ENCODE measurements around the gene PWWP2A.
"Not testable (repeated sequence)": the region's sequence is repeated elsewhere in the genome, so short reads cannot be mapped to it uniquely, and the experiment has no call there.

PWWP2A gene

GRCh38 chr5:160158087-160158486 is 38.8 kb upstream of the PWWP2A start:
- Histone ChIP-seq H3K27me3 (ENCODE audit: control insufficient read depth in 1 of 2, insufficient read depth in 2 of 2, low read length in 2 of 2) (no peaks in the 10 kb centered on the region), H3K27ac (ENCODE audit: low read depth, low read length) (no peak overlapping the region), H3K4me1 (ENCODE audit: insufficient read depth, low read length) (no peaks in the 10 kb centered on the region), H3K4me3 (ENCODE audit: low read depth in 1 of 2, low read length in 2 of 2) (no peak overlapping the region), H3K9me3 (ENCODE audit: low read length) (no peaks in the 10 kb centered on the region), H3K36me3 (ENCODE audit: insufficient read depth, low read length) (no peaks in the 10 kb centered on the region), H3K9ac (ENCODE audit: low read length) (no peak overlapping the region)

DNA sequence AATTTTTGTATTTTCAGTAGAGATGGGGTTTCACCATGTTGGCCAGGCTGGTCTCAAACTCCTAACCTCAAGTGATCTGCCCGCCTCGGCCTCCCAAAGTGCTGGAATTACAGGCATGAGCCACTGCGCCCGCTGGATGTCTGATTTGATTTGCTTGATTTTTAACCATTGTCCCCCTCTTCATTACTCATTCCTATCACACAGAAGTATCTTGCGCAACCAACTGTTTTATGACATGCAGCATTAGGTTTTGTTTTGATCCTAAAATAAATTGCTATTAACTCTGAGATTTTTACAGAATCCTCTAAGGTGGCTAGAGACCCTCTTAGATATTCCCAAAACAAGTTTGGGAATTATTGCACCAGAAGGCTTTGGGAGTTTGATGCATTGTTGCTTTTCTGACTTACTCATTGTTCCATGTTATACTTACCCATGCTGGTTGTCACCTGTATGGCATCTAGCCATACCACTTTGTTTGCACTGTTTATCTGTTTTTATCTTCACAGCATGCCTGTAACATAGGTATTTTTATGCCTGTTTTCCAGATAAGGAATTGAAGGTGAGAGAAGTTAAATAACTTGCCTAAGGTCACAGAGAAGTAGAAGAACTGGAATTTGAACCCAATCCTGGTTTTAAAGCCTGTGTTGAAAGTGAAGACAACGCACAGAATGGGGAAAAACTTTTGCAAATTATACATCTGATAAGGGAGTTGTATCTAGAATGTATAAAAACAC is 35.9 kb upstream of the PWWP2A start:
- H3K36me3 ChIP-seq (ENCODE audit: insufficient read depth, low read length): no peaks in the 10 kb centered on the region
- H3K27ac ChIP-seq (ENCODE audit: low read depth, low read length): no peak overlapping the region
- no peaks in the 10 kb centered on the region for H3K9me3 ChIP-seq (ENCODE audit: low read length)
- H3K27me3 ChIP-seq (ENCODE audit: control insufficient read depth in 1 of 2, insufficient read depth in 2 of 2, low read length in 2 of 2): no peaks in the 10 kb centered on the region
- no peak overlapping the region for H3K9ac ChIP-seq (ENCODE audit: low read length)
- no peak overlapping the region for H3K4me3 ChIP-seq (ENCODE audit: low read depth in 1 of 2, low read length in 2 of 2)
- H3K4me1 ChIP-seq (ENCODE audit: insufficient read depth, low read length): no peaks in the 10 kb centered on the region

DNA sequence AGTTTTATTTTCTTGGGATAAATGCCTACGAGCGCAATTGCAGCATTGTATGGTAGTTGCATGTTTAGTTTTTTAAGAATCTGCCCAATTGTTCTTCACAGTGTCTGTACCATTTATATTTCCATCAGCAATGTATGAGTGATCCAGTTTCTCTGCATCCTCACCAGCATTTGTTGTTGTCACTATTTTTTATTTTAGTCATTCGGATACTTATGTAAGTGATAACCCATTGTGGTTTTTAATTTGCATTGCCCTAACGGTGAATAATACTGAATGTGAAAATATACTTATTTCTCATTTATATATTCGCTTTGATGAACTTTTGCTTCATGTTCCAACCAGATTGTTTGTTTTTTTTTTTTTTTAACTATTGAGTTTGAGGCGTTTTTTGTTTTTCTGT is 33.7 kb upstream of the PWWP2A start:
- Histone ChIP-seq H3K9ac (ENCODE audit: low read length) (no peak overlapping the region), H3K27ac (ENCODE audit: low read depth, low read length) (no peak overlapping the region), H3K4me1 (ENCODE audit: insufficient read depth, low read length) (no peaks in the 10 kb centered on the region), H3K36me3 (ENCODE audit: insufficient read depth, low read length) (no peaks in the 10 kb centered on the region), H3K27me3 (ENCODE audit: control insufficient read depth in 1 of 2, insufficient read depth in 2 of 2, low read length in 2 of 2) (no peaks in the 10 kb centered on the region), H3K4me3 (ENCODE audit: low read depth in 1 of 2, low read length in 2 of 2) (no peak overlapping the region), H3K9me3 (ENCODE audit: low read length) (no peaks in the 10 kb centered on the region)

DNA sequence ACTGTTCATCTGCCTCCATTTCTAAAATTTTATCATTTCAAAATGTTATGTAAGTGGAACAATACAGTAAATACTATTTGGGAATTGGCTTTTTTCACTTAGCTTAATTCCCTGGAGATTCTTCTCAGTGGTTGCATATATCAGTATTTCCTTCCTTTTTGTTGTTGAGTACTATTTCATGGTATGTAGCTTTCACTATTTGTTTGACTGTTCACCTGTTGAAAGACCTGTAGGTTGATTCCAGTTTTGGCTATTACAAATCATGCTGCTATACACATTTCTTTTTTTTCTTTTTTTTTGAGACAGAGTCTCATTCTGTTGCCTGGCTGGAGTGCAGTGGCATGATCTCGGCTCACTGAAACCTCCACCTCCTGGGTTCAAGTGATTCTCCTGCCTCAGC is 33.0 kb upstream of the PWWP2A start:
- no peaks in the 10 kb centered on the region for H3K4me1 ChIP-seq (ENCODE audit: insufficient read depth, low read length)
- H3K36me3 ChIP-seq (ENCODE audit: insufficient read depth, low read length): no peaks in the 10 kb centered on the region
- no peaks in the 10 kb centered on the region for H3K27me3 ChIP-seq (ENCODE audit: control insufficient read depth in 1 of 2, insufficient read depth in 2 of 2, low read length in 2 of 2)
- no peaks in the 10 kb centered on the region for H3K9me3 ChIP-seq (ENCODE audit: low read length)
- H3K27ac ChIP-seq (ENCODE audit: low read depth, low read length): no peak overlapping the region
- no peak overlapping the region for H3K9ac ChIP-seq (ENCODE audit: low read length)
- no peak overlapping the region for H3K4me3 ChIP-seq (ENCODE audit: low read depth in 1 of 2, low read length in 2 of 2)

DNA sequence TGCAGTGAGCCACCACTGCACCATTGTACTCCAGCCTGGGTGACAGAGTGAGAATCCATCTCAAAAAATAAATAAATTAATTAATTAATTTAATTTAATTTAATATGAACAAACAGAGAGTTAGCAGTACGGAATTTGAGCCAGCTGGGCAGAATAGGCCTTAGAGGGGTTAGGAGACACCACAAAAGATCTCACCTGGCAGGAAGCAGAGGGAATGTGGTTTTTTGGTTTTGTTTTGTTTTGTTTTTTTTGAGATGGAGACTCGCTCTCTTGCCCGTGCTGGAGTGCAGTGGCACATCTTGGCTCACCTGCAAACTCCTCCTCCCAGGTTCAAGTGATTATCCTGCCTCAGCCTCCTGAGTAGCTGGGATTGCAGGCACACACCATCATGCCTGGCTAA is 31.8 kb upstream of the PWWP2A start:
- no peaks in the 10 kb centered on the region for H3K4me1 ChIP-seq (ENCODE audit: insufficient read depth, low read length)
- H3K9me3 ChIP-seq (ENCODE audit: low read length): no peaks in the 10 kb centered on the region
- no peak overlapping the region for H3K9ac ChIP-seq (ENCODE audit: low read length)
- no peak overlapping the region for H3K27ac ChIP-seq (ENCODE audit: low read depth, low read length)
- H3K27me3 ChIP-seq (ENCODE audit: control insufficient read depth in 1 of 2, insufficient read depth in 2 of 2, low read length in 2 of 2): no peaks in the 10 kb centered on the region
- H3K36me3 ChIP-seq (ENCODE audit: insufficient read depth, low read length): no peaks in the 10 kb centered on the region
- H3K4me3 ChIP-seq (ENCODE audit: low read depth in 1 of 2, low read length in 2 of 2): no peak overlapping the region

DNA sequence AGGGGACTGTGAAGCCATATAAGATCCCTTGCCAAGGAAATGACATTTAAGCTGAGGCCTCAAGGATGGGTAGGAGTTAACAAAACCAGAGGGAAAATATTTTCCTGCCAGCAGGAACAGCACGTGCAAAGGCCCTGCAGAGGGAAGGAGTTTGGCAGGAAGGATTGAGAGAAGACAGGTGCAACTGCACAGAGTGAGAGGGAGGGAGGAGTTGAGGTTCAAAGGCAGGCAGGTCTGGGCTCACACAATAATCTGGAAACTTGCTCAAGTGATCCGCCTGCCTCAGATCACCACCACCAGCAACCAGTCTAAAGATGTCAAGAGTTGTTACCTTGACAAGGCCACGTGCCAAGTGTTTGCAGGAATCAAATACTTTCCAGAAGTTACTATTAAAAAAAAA is 31.1 kb upstream of the PWWP2A start:
- Histone ChIP-seq H3K4me1 (ENCODE audit: insufficient read depth, low read length) (no peaks in the 10 kb centered on the region), H3K4me3 (ENCODE audit: low read depth in 1 of 2, low read length in 2 of 2) (no peak overlapping the region), H3K27ac (ENCODE audit: low read depth, low read length) (no peak overlapping the region), H3K9ac (ENCODE audit: low read length) (no peak overlapping the region), H3K27me3 (ENCODE audit: control insufficient read depth in 1 of 2, insufficient read depth in 2 of 2, low read length in 2 of 2) (no peaks in the 10 kb centered on the region), H3K9me3 (ENCODE audit: low read length) (no peaks in the 10 kb centered on the region), H3K36me3 (ENCODE audit: insufficient read depth, low read length) (no peaks in the 10 kb centered on the region)

- H3K4me3 ChIP-seq (ENCODE audit: low read depth in 1 of 2, low read length in 2 of 2); H3K27me3 ChIP-seq (ENCODE audit: control insufficient read depth in 1 of 2, insufficient read depth in 2 of 2, low read length in 2 of 2); H3K36me3 ChIP-seq (ENCODE audit: insufficient read depth, low read length); H3K9me3 ChIP-seq (ENCODE audit: low read length); H3K27ac ChIP-seq (ENCODE audit: low read depth, low read length); H3K9ac ChIP-seq (ENCODE audit: low read length); H3K4me1 ChIP-seq (ENCODE audit: insufficient read depth, low read length): not testable (repeated sequence)
These were observed 25.2 kb upstream of the PWWP2A start for GRCh38 chr5:160144436-160144835.

- H3K9me3 ChIP-seq (ENCODE audit: low read length): no peaks in the 10 kb centered on the region
- H3K27ac ChIP-seq (ENCODE audit: low read depth, low read length): no peak overlapping the region
- no peaks in the 10 kb centered on the region for H3K36me3 ChIP-seq (ENCODE audit: insufficient read depth, low read length)
- H3K9ac ChIP-seq (ENCODE audit: low read length): no peak overlapping the region
- H3K4me3 ChIP-seq (ENCODE audit: low read depth in 1 of 2, low read length in 2 of 2): no peak overlapping the region
- H3K4me1 ChIP-seq (ENCODE audit: insufficient read depth, low read length): peaks cover 4% of the 10 kb centered on the region
- no peaks in the 10 kb centered on the region for H3K27me3 ChIP-seq (ENCODE audit: control insufficient read depth in 1 of 2, insufficient read depth in 2 of 2, low read length in 2 of 2)
These were observed 15.1 kb upstream of the PWWP2A start for GRCh38 chr5:160134332-160134731.

GRCh38 chr5:160133918-160134304 is 14.7 kb upstream of the PWWP2A start:
- Histone ChIP-seq H3K9ac (ENCODE audit: low read length) (no peak overlapping the region), H3K4me3 (ENCODE audit: low read depth in 1 of 2, low read length in 2 of 2) (no peak overlapping the region), H3K9me3 (ENCODE audit: low read length) (no peaks in the 10 kb centered on the region), H3K4me1 (ENCODE audit: insufficient read depth, low read length) (peaks cover 4% of the 10 kb centered on the region), H3K27me3 (ENCODE audit: control insufficient read depth in 1 of 2, insufficient read depth in 2 of 2, low read length in 2 of 2) (no peaks in the 10 kb centered on the region), H3K27ac (ENCODE audit: low read depth, low read length) (no peak overlapping the region), H3K36me3 (ENCODE audit: insufficient read depth, low read length) (no peaks in the 10 kb centered on the region)

DNA sequence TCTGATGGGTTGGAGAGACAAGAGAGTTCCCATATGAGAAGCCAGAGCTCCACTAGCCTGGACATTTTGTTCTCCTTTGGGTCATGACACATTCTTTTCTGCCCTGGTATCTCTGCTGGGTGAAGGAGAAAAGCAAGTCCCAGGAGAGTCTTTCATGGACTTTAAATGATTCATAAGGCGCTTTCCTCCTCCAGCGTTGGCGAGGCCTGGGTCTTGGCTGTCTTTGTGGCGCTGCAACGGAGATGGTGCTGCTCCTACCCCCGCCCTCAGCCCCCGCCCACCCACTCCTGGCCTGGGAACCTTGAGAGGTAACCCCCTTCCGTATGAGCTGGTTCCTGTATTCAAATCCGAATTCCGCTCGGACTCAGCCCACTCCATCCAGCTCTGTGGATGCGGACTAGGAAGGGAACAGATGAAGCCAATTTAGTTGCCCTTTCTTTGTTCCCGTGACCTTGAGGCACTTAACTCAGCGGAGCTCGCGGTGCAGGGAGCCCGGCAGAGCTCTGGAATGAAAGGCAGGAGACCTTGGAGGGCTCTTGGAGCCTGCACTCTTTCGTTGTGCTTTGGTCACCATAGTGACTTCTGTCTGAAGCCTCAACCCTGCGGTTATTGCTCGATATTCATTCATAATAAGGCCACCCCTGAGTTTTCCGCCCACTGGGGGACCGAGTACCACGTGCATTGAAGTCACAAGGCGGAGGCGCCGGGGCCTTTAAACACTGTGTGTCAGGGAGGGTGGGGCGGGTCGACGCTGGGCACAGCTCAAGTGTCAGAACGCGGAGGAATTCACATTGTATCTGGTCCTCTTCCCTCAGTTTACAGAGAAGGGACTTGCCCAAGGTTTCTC is 14.0 kb upstream of the PWWP2A start:
- Histone ChIP-seq H3K27ac (ENCODE audit: low read depth, low read length) (no peak overlapping the region), H3K27me3 (ENCODE audit: control insufficient read depth in 1 of 2, insufficient read depth in 2 of 2, low read length in 2 of 2) (no peaks in the 10 kb centered on the region), H3K4me1 (ENCODE audit: insufficient read depth, low read length) (peaks cover 4% of the 10 kb centered on the region), H3K9ac (ENCODE audit: low read length) (no peak overlapping the region), H3K4me3 (ENCODE audit: low read depth in 1 of 2, low read length in 2 of 2) (no peak overlapping the region), H3K9me3 (ENCODE audit: low read length) (no peaks in the 10 kb centered on the region), H3K36me3 (ENCODE audit: insufficient read depth, low read length) (no peaks in the 10 kb centered on the region)

DNA sequence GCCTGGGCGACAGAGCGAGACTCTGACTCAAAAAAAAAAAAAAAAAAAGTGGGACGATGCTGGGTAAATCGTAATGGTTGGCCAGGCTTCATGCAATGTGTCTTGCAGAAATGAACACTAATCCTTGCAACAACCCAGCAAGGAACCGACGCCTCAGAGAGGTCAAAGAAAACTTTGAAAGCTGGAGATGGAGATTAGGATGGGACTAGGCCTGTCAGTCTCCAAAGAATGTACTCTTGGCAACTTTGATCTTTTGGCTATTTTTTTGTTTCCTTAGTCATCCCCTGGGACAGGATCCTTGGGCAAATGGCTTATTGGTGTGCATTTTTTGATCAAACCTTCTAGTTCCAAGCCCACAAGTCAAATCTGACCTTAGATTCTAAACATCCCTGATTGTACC is 10.6 kb upstream of the PWWP2A start:
- Histone ChIP-seq H3K27me3 (ENCODE audit: control insufficient read depth in 1 of 2, insufficient read depth in 2 of 2, low read length in 2 of 2) (no peaks in the 10 kb centered on the region), H3K4me3 (ENCODE audit: low read depth in 1 of 2, low read length in 2 of 2) (no peak overlapping the region), H3K27ac (ENCODE audit: low read depth, low read length) (no peak overlapping the region), H3K9me3 (ENCODE audit: low read length) (no peaks in the 10 kb centered on the region), H3K9ac (ENCODE audit: low read length) (no peak overlapping the region), H3K36me3 (ENCODE audit: insufficient read depth, low read length) (no peaks in the 10 kb centered on the region), H3K4me1 (ENCODE audit: insufficient read depth, low read length) (peaks cover 4% of the 10 kb centered on the region)

- H3K4me1 ChIP-seq (ENCODE audit: insufficient read depth, low read length): peaks cover 4% of the 10 kb centered on the region
- no peaks in the 10 kb centered on the region for H3K36me3 ChIP-seq (ENCODE audit: insufficient read depth, low read length)
- H3K27me3 ChIP-seq (ENCODE audit: control insufficient read depth in 1 of 2, insufficient read depth in 2 of 2, low read length in 2 of 2): no peaks in the 10 kb centered on the region
- H3K9ac ChIP-seq (ENCODE audit: low read length): no peak overlapping the region
- no peak overlapping the region for H3K27ac ChIP-seq (ENCODE audit: low read depth, low read length)
- no peak overlapping the region for H3K4me3 ChIP-seq (ENCODE audit: low read depth in 1 of 2, low read length in 2 of 2)
- no peaks in the 10 kb centered on the region for H3K9me3 ChIP-seq (ENCODE audit: low read length)
These were observed 9.4 kb upstream of the PWWP2A start for GRCh38 chr5:160128632-160129031.

Data from muscle layer of colon (tissue), 2 donors.